Effector memory CD4-positive, alpha-beta T cell (primary cell): ENCODE measurements around the gene ADD2.

Source experiments
- DNase-seq, 3 donors: peaks; one replicate each; pipeline ENCODE4 v3.0.0-alpha.2; 2020
- H3K27ac ChIP-seq: 2 replicates; pipeline ENCODE4 v1.7.0; 2013; ENCODE audit warnings: mild to moderate bottlenecking, low read length, moderate library complexity; ENCODE audit not compliant: insufficient read depth, poor library complexity, severe bottlenecking
- H3K27me3 ChIP-seq: replicated peaks from 2 replicates; pipeline ENCODE4 v1.7.0; 2013; ENCODE audit warnings: mild to moderate bottlenecking, low read length; ENCODE audit not compliant: insufficient read depth, control insufficient read depth, poor library complexity, severe bottlenecking
- H3K36me3 ChIP-seq: 2 replicates; pipeline ENCODE4 v1.7.0; 2013; ENCODE audit warnings: mild to moderate bottlenecking, low read length, moderate library complexity; ENCODE audit not compliant: control insufficient read depth, insufficient read depth
- H3K4me1 ChIP-seq: 2 replicates; pipeline ENCODE4 v1.7.0; 2013; ENCODE audit warnings: low read length, mild to moderate bottlenecking; ENCODE audit not compliant: control insufficient read depth, insufficient read depth, poor library complexity, severe bottlenecking
- H3K4me3 ChIP-seq: 2 replicates; pipeline ENCODE4 v1.7.0; 2013; ENCODE audit warnings: low read length, low read depth, mild to moderate bottlenecking; ENCODE audit not compliant: insufficient read depth, poor library complexity, severe bottlenecking
- H3K9me3 ChIP-seq: 2 replicates; pipeline ENCODE4 v1.7.0; 2013; ENCODE audit warnings: mild to moderate bottlenecking, low read length, moderate library complexity; ENCODE audit not compliant: control insufficient read depth

ADD2 gene

DNA sequence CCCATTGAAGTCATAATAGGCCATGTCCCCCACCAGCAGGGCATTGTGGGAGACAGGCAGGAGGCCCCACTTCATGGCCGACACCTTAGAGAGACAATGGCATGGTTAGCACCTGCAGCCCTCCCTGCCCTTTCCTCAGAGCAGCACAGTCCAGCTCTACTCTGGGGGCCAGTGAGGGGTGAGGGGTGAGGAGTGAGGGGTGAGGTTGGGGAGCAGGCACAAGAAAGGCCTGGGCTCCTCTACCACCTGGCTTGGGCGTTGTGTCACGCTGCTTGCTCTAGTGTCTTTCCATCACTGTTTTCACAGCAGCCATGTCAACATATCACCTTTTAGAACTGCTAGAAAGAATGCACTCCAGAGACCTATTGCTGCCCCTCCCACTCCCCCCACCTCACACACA lies 77.2 kb downstream of the ADD2 start:
- H3K27me3 ChIP-seq = no peaks in the 10 kb centered on the region
- no peaks in the 10 kb centered on the region for H3K9me3 ChIP-seq
- no peaks in the 10 kb centered on the region for H3K4me1 ChIP-seq
- H3K27ac ChIP-seq = no peak overlapping the region
- H3K36me3 ChIP-seq = no peaks in the 10 kb centered on the region
- H3K4me3 ChIP-seq = no peak overlapping the region
- DNase-seq = no peak

DNA sequence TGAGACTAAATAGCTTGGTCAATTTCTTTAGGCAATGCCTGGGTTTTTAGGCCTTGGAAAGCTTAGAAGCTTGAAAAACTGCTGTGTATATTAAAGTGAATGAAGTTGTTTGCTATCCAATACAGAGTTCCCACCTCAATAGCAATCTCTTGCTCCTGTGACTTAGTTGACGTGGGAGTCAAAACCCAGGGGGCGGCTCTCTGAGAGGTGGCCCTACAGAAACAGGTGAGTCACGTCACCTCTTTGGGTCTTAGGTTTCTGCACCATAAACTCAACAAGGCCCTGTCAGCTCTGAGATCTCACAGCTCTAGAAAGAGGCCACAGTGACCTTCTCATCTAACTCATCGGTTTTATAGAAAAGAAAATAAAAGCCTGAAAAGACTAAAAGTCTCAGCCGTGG lies 79.6 kb downstream of the ADD2 start:
- H3K9me3 ChIP-seq = no peaks in the 10 kb centered on the region
- H3K36me3 ChIP-seq = no peaks in the 10 kb centered on the region
- no peak overlapping the region for H3K4me3 ChIP-seq
- DNase-seq = no peak
- no peaks in the 10 kb centered on the region for H3K4me1 ChIP-seq
- H3K27me3 ChIP-seq = no peaks in the 10 kb centered on the region
- H3K27ac ChIP-seq = no peak overlapping the region

DNA sequence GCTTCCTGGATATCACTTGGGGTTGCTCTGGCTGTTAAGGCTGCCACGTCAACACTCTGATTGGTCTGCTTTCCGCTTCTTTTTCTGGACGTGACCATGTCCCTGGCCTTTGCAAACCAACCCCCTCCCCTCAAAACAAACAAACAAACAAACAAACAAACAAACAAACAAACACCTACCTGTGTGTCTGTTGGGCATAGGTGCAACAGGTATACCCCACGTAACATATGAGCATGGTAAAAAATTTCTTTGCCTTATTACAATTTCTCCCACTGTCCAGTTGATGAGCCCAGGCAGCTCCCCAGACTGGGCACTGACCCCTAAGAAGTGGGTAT lies 80.6 kb downstream of the ADD2 start:
- Histone ChIP-seq H3K36me3 (no peaks in the 10 kb centered on the region), H3K27ac (no peak overlapping the region), H3K4me1 (no peaks in the 10 kb centered on the region), H3K9me3 (no peaks in the 10 kb centered on the region), H3K4me3 (no peak overlapping the region), H3K27me3 (no peaks in the 10 kb centered on the region)
- DNase-seq = no peak

DNA sequence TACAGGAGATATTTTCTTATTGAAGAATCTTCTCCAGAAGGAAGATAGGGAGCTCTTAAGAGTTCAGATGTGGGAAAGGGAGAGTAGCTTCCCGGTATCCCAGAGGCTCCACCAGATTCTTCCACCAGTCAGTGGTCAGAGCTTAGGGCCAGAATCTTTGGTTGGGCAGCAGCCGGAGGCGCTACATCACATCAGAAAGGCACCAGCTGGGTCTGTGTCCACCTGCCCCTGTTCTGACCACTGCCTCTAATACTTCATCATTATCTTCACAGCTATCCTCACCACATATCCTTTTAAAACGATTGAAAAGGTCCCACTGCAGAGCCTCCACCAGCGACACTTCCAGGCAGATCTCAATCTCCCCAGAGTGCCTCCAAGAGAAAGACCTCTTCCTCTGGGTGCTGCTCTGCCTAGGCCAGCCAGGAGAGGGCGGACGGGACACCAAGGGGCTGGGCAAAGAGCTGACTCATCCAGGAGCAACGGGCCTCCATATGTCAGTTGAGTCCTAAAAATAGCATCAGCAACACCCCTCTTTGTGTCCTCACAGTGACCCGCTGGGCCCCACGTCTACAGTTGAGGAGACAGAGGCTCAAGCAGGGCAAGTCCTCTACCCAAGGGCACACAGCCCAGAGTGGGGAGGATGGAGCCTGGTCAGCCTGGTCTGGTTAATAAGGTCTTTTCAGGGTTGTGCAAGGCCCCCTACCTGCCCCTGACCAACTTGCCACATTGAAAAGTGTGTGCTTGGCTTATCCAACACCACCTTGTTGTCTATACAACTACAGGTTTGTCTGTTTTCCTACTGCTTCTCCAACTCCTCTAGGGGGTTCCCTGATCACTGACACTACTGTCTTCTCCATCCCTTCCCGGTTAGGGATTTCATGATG lies 81.2 kb downstream of the ADD2 start:
- Histone ChIP-seq H3K4me3 (no peak overlapping the region), H3K36me3 (no peaks in the 10 kb centered on the region), H3K27ac (no peak overlapping the region), H3K27me3 (no peaks in the 10 kb centered on the region), H3K4me1 (no peaks in the 10 kb centered on the region), H3K9me3 (no peaks in the 10 kb centered on the region)
- no peak for DNase-seq

DNA sequence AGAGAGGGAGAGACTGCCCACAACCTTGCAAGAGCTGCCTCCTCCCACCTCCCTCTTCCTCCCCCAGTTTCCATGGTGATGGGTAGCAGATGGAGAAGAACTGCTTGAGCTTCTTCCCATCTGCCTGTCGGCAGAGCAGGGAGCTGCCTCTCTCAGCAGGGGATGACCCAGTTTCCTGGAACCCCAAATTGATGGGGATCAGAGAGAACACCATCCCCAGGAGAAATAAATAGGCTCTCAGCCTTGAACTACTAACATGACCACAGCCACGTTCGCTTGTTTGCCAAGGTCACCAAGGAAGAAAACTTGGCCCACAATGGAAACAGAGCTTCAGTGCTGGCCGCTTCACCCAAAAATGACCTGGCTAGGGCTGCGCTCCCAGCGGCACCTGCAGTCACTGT lies 82.2 kb downstream of the ADD2 start:
- DNase-seq = no peak
- H3K4me3 ChIP-seq = no peak overlapping the region
- H3K9me3 ChIP-seq = no peaks in the 10 kb centered on the region
- H3K36me3 ChIP-seq = no peaks in the 10 kb centered on the region
- H3K27ac ChIP-seq = no peak overlapping the region
- no peaks in the 10 kb centered on the region for H3K27me3 ChIP-seq
- no peaks in the 10 kb centered on the region for H3K4me1 ChIP-seq

DNA sequence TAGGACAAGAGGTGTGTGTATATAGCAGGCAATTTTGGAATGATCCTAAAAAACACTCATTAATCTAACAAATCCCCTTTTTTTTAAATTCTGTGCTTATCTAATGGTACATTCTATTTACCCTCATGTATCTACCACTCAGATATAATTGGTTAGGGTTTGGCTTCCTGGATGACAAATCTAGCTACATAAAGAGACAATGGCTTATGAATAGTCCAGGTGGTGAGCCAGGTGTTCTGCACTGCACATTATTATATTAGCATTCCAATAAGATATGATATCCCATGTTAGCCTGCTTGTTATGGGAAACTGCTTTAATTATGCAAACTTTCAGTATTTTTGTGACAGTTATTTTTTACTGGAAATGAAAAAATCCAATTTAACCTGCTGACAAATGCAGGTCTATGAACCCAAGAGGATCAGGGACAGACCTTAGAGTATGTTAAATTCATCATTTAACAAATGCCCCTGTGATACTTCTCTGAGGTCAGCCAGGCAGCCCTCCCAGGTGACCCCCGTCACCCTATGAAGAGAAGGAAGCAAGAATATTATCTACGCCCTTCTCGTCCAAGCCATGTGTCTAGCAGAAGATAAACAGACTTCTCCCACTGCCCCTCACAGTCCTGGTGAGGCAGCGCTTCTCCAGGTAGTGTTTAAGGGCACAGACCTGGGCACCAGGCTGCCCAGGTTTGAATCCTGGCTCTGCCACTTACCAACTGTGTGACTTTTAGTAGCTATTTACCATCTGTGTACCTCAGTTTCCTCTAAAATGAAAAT lies 83.0 kb downstream of the ADD2 start:
- H3K4me1 ChIP-seq = no peaks in the 10 kb centered on the region
- no peak for DNase-seq
- no peaks in the 10 kb centered on the region for H3K9me3 ChIP-seq
- H3K27ac ChIP-seq = no peak overlapping the region
- no peak overlapping the region for H3K4me3 ChIP-seq
- no peaks in the 10 kb centered on the region for H3K36me3 ChIP-seq
- no peaks in the 10 kb centered on the region for H3K27me3 ChIP-seq

DNA sequence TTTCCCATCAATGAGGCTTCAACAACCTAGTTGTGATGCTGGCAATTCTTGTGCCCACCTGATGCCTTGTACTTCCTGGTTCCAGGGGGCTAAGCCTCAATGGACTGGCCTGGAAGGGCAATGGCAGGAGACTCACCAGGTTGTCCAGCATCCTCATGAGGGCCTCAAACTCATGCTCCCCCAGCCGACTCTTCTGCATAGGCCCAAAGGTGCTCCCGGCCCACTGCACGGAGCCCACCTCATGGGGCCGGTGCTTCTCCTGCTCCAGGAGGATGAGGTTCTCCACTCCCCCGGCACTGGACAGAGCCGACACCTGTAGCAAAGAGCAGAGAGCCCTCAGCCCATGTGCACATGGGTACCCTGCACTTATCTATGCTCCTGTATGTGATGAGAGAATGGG lies 84.5 kb downstream of the ADD2 start:
- Histone ChIP-seq H3K27ac (no peak overlapping the region), H3K36me3 (no peaks in the 10 kb centered on the region), H3K4me1 (no peaks in the 10 kb centered on the region), H3K9me3 (no peaks in the 10 kb centered on the region), H3K27me3 (no peaks in the 10 kb centered on the region), H3K4me3 (no peak overlapping the region)
- DNase-seq = no peak

DNA sequence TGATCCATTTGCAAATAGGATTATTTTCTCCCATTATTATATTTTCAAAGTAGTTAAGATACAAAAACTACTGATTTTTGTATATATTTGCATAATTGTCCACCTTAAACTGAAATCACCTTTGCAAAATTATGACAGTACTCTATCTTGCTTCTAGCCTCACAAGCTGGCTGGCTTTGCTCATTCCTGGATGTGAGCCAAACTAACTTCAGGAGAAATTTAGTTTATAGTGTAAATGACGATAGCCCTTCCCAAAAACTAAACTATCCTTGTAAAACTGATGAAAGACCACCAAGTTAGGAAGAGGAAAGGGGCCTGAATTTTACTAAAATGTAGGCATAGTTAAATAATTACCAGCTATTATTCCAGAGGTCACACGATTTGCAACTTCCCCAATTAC lies 87.3 kb downstream of the ADD2 start:
- Histone ChIP-seq H3K4me3 (no peak overlapping the region), H3K4me1 (no peaks in the 10 kb centered on the region), H3K27me3 (no peaks in the 10 kb centered on the region), H3K36me3 (no peaks in the 10 kb centered on the region), H3K27ac (no peak overlapping the region), H3K9me3 (no peaks in the 10 kb centered on the region)
- no peak for DNase-seq

DNA sequence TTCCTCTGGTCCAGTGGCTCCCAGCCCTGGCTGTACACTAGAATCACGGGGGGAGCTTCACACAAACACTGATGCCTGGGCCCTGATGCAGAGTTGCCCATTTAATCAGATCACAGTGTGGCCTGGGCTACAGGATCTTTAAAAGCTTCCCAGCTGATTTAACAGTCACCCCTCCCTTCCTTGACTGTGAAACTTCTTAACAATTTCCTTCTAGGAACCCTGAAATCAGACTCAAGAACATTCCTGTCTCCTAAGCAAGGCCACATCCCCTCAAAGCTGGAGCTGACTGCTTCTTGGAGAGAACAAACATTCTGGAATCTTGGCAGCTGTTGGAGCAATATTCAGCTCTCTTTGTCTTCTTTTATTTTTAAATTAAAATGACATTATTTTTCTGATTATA lies 88.7 kb downstream of the ADD2 start:
- H3K9me3 ChIP-seq = no peaks in the 10 kb centered on the region
- DNase-seq = no peak
- no peak overlapping the region for H3K27ac ChIP-seq
- H3K4me3 ChIP-seq = no peak overlapping the region
- no peaks in the 10 kb centered on the region for H3K36me3 ChIP-seq
- H3K27me3 ChIP-seq = no peaks in the 10 kb centered on the region
- H3K4me1 ChIP-seq = no peaks in the 10 kb centered on the region

DNA sequence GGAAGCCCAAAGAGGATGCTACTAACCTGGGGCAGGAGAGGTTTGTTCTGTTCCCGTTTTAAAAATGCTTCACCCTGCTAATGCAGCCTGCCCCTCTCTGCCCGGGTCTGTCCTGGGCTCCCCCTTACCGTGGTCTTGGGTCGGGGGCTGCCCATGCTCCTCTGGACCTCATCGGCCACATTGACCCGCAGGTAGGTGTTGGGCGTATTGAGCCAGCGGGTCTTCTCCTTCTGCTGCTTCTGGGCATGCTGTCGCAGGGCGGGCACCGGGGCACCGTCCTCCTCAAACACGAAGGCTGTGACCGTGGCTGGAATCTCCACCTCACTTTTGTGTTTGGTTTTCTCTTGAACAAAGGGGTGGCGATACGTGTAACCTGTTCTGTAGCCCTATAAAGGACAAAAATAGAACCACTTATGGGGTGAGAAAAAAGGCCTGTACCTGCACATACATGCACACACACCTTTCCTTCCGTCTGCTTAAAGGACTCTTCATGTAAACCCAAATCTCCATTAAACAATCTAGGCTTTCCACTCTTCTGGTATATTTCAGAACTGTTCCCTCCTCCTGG lies 89.3 kb downstream of the ADD2 start:
- DNase-seq = no peak
- H3K27ac ChIP-seq = no peak overlapping the region
- H3K4me1 ChIP-seq = no peaks in the 10 kb centered on the region
- H3K9me3 ChIP-seq = no peaks in the 10 kb centered on the region
- no peaks in the 10 kb centered on the region for H3K36me3 ChIP-seq
- H3K4me3 ChIP-seq = no peak overlapping the region
- H3K27me3 ChIP-seq = no peaks in the 10 kb centered on the region
